ENCODE measurements around the gene HS6ST3. TPM values are rescaled to one million over a fixed set of nuclear protein-coding genes. Genes with fewer than 3 reads are reported as not detected.

The HS6ST3 gene
- total and polyA plus RNA-seq, 9 of the 15 experiments (the other 6 are each of a cell fraction or from before 2014, with no cell fraction given) = not detected

GRCh38 chr13:96728463-96728862 lies 638.6 kb downstream of the HS6ST3 start:
- Histone ChIP-seq H3K4me1 (replicated peaks in 1 of 2; ENCODE audit: control insufficient read depth in 2 of 2, insufficient read depth in 2 of 2, low read length in 2 of 2) (no peaks in the 10 kb centered on the region), H3K36me3 (ENCODE audit: control insufficient read depth, insufficient read depth, low read length) (no peaks in the 10 kb centered on the region), H2AFZ (ENCODE audit: low read depth, low read length) (no peak overlapping the region), H3K79me2 (ENCODE audit: control insufficient read depth, insufficient read depth, low read length) (no peaks in the 10 kb centered on the region), H3K4me2 (ENCODE audit: insufficient read depth, low read length) (no peak overlapping the region), H3K27ac (ENCODE audit: extremely low read depth, low read depth, low read length) (no peak overlapping the region), H3K9me1 (ENCODE audit: control insufficient read depth, insufficient read depth, low read length) (no peaks in the 10 kb centered on the region), H3K4me3 (no peak overlapping the region), H3K9ac (ENCODE audit: insufficient read depth in 1 of 2, low read depth in 2 of 2, low read length in 2 of 2) (no peak overlapping the region), H3K27me3 (ENCODE audit: control insufficient read depth in 2 of 2, insufficient read depth in 2 of 2, low read length in 2 of 2) (no peaks in the 10 kb centered on the region), H4K20me1 (replicated peaks; ENCODE audit: control insufficient read depth, insufficient read depth, low read length) (no peaks in the 10 kb centered on the region), H3K9me3 (replicated peaks; ENCODE audit: control insufficient read depth, insufficient read depth, low read depth, low read length) (no peaks in the 10 kb centered on the region)
- BruUV-seq (replicated peaks) = no TSS peak
- TF ChIP-seq MBD1 (CRISPR knock-in tag; IDR thresholded peaks at IDR 0.05) (no peak), SMAD3 (CRISPR knock-in tag; conservative IDR thresholded peaks at IDR 0.05) (no peak), NFIX (CRISPR knock-in tag; IDR thresholded peaks at IDR 0.05; ENCODE audit: low read depth) (no peak), JUN (IDR thresholded peaks at IDR 0.05; ENCODE audit: borderline replicate concordance, low read depth, low read length) (no peak), JUN (CRISPR knock-in tag; IDR thresholded peaks at IDR 0.05; ENCODE audit: borderline replicate concordance) (no peak), CREB5 (CRISPR knock-in tag; IDR thresholded peaks at IDR 0.05) (no peak), FOXJ2 (tag; IDR thresholded peaks at IDR 0.05) (no peak)
- ATAC-seq (no peak), FAIRE-seq (no peak), DNase-seq (ENCODE audit: extremely low read depth in 1 of 4, low spot score in 3 of 4) (no peak)
- POLR2A ChIA-PET = no interaction called here
- WGBS (ENCODE audit: insufficient coverage, low coverage, missing lambda C conversion rate) = 0% methylated on average over 2 of the region's 2 CpGs
- in situ Hi-C loops (cut with MboI) (no loop called here), intact Hi-C loops (cut with micrococcal nuclease) (no loop called here)
- CTCF ChIA-PET (ENCODE audit: low intra/inter-chr PET ratio) = no interaction called here
